A549 (cell line): ENCODE data around the gene WNT11. TPM values are rescaled to one million over a fixed set of nuclear protein-coding genes. Genes with fewer than 3 reads are reported as not detected.
A peak's percentile ranks its signal among the peaks of the same experiment; 100 is the strongest.

Experiments
- ATAC-seq, 2 experiments: fragments of 200-7000 bp in 1 of 2; fragments of >200 bp in 1 of 2; cut with Nextera tagmentation in 1 of 2; cut with Tn5 transposase in 1 of 2; 3 replicates each; pipeline versions ENCODE4 v1.8.0 to v1.9.1; 2018 to 2020; ENCODE audit warnings: mild to moderate bottlenecking in 1 of 2, moderate library complexity in 1 of 2
- CTCF ChIA-PET: fragments of 300-600 bp; sonication (Branson Sonifier 250); formaldehyde crosslinking; extraction: SDS; loops from one replicate; lab custom pipeline; 2021; ENCODE audit warnings: antibody characterized with exemption, inconsistent platforms; lab: Yijun Ruan, JAX
- POLR2A ChIA-PET: fragments of 350-600 bp; formaldehyde crosslinking; extraction: SDS; loops from one replicate; lab custom pipeline; 2021; ENCODE audit warnings: antibody characterized with exemption, inconsistent platforms; lab: Yijun Ruan, JAX
- DNase-seq, 2 experiments: peaks; one replicate each; pipeline versions ENCODE4 v3.0.0 to v3.0.0-alpha.2; 2011 to 2016; ENCODE audit warnings: low read depth in 1 of 2, low spot score in 1 of 2
- FAIRE-seq: peaks from 2 replicates; lab custom pipeline; 2011; peaks lifted over from hg19 to GRCh38; lab: Jason Lieb, UNC
- H3K27ac ChIP-seq, 2 experiments: fragments of >200 bp; sonication (Bioruptor Twin); formaldehyde crosslinking; 3 replicates each; pipeline ENCODE4 v1.5.1; 2016 to 2017
- H3K4me1 ChIP-seq: fragments of >200 bp; sonication (Bioruptor Twin); formaldehyde crosslinking; 3 replicates; pipeline ENCODE4 v1.6.1; 2016
- H3K4me2 ChIP-seq: fragments of >200 bp; sonication (Bioruptor Twin); formaldehyde crosslinking; 3 replicates; pipeline ENCODE4 v1.6.1; 2016
- H3K4me3 ChIP-seq: fragments of >200 bp; sonication (Bioruptor Twin); formaldehyde crosslinking; 3 replicates; pipeline ENCODE4 v1.5.1; 2016
- H3K9me3 ChIP-seq: fragments of >200 bp; sonication (Bioruptor Twin); formaldehyde crosslinking; 3 replicates; pipeline ENCODE4 v1.6.1; 2016
- ATOH8 ChIP-seq: fragments of 250-450 bp; sonication (Bioruptor Pico); IDR thresholded peaks from 2 replicates; pipeline ENCODE4 v1.5.0; 2020; ENCODE audit warnings: low read depth, mild to moderate bottlenecking, moderate library complexity
- BHLHE40 ChIP-seq: IDR thresholded peaks from 2 replicates; pipeline ENCODE4 v1.6.1; 2012; ENCODE audit warnings: low read depth, low read length, inconsistent platforms
- CBX2 ChIP-seq: fragments of 200-600 bp; sonication (generic); IDR thresholded peaks from 2 replicates; pipeline ENCODE4 v1.6.1; 2016; ENCODE audit warnings: low read depth, mild to moderate bottlenecking, borderline replicate concordance
- CEBPB ChIP-seq, 2 experiments: fragments of >200 bp in 1 of 2; sonication (Bioruptor Twin) in 1 of 2; formaldehyde crosslinking in 1 of 2; IDR thresholded peaks; 2 replicates each; pipeline ENCODE4 v1.6.1; 2012 to 2016
- CHD2 ChIP-seq: fragments of 150-350 bp; IDR thresholded peaks from 2 replicates; pipeline ENCODE4 v1.6.1; 2014; ENCODE audit warnings: low read length; ENCODE audit not compliant: partially characterized antibody
- E2F6 ChIP-seq: IDR thresholded peaks from 2 replicates; pipeline ENCODE4 v1.6.1; 2012; ENCODE audit warnings: low read depth, borderline replicate concordance
- EHMT2 ChIP-seq: fragments of 200-600 bp; sonication (generic); IDR thresholded peaks from 2 replicates; pipeline ENCODE4 v1.6.1; 2016; ENCODE audit warnings: antibody characterized with exemption, low read depth, mild to moderate bottlenecking, moderate library complexity
- EP300 ChIP-seq, 2 experiments: fragments of >200 bp; sonication (Bioruptor Twin); formaldehyde crosslinking; IDR thresholded peaks; 2 replicates in 1 of 2; 3 replicates in 1 of 2; pipeline ENCODE4 v1.6.1; 2016 to 2017
- ESRRA ChIP-seq: fragments of 150-350 bp; IDR thresholded peaks from 2 replicates; pipeline ENCODE4 v1.6.1; 2014; ENCODE audit warnings: mild to moderate bottlenecking, low read length, borderline replicate concordance
- FOSL2 ChIP-seq, 2 experiments: fragments of 450-650 bp in 1 of 2; fragments of >200 bp in 1 of 2; sonication (Bioruptor Twin) in 1 of 2; formaldehyde crosslinking; IDR thresholded peaks; 2 replicates each; pipeline versions ENCODE4 v1.5.0 to v1.6.1; 2016 to 2020; ENCODE audit warnings: mild to moderate bottlenecking in 1 of 2, moderate library complexity in 1 of 2
- FOXS1 ChIP-seq: fragments of 250-450 bp; sonication (Bioruptor Pico); IDR thresholded peaks from 2 replicates; pipeline ENCODE4 v1.5.0; 2020; ENCODE audit warnings: mild to moderate bottlenecking, moderate library complexity
- HMGXB4 ChIP-seq: fragments of 250-450 bp; sonication (Bioruptor Pico); IDR thresholded peaks from 2 replicates; pipeline ENCODE4 v1.5.0; 2021; ENCODE audit warnings: mild to moderate bottlenecking, moderate library complexity, borderline replicate concordance
- HOXB5 ChIP-seq: fragments of 250-450 bp; sonication (Bioruptor Pico); IDR thresholded peaks from 2 replicates; pipeline ENCODE4 v1.5.0; 2020; ENCODE audit warnings: mild to moderate bottlenecking, moderate library complexity
- JUN ChIP-seq, 2 experiments: fragments of >200 bp; sonication (Bioruptor Twin); formaldehyde crosslinking; IDR thresholded peaks; 2 replicates in 1 of 2; 3 replicates in 1 of 2; pipeline ENCODE4 v1.6.1; 2016 to 2017
- JUNB ChIP-seq: fragments of >200 bp; sonication (Bioruptor Twin); formaldehyde crosslinking; IDR thresholded peaks from 2 replicates; pipeline ENCODE4 v1.6.1; 2016
- KDM5A ChIP-seq: fragments of 200-600 bp; sonication (generic); IDR thresholded peaks from 2 replicates; pipeline ENCODE4 v1.6.1; 2016; ENCODE audit warnings: antibody characterized with exemption, mild to moderate bottlenecking
- MAFK ChIP-seq: fragments of 450-650 bp; IDR thresholded peaks from 2 replicates; pipeline ENCODE4 v1.6.1; 2014; ENCODE audit not compliant: partially characterized antibody
- MAX ChIP-seq: IDR thresholded peaks from 2 replicates; pipeline ENCODE4 v1.6.1; 2012
- MAZ ChIP-seq: fragments of 150-350 bp; IDR thresholded peaks from 2 replicates; pipeline ENCODE4 v1.6.1; 2014; ENCODE audit warnings: antibody characterized with exemption, low read depth, low read length, borderline replicate concordance
- MYC ChIP-seq: IDR thresholded peaks from 2 replicates; pipeline ENCODE4 v1.6.1; 2012; ENCODE audit warnings: mild to moderate bottlenecking, inconsistent platforms, low read length, improper control_type of control experiment, borderline replicate concordance
- NPAS2 ChIP-seq: fragments of 250-450 bp; sonication (Bioruptor Pico); IDR thresholded peaks from 2 replicates; pipeline ENCODE4 v1.8.0; 2022; ENCODE audit warnings: mild to moderate bottlenecking, moderate library complexity, borderline replicate concordance
- RAD21 ChIP-seq, 2 experiments: fragments of >200 bp in 1 of 2; sonication (Bioruptor Twin) in 1 of 2; formaldehyde crosslinking in 1 of 2; IDR thresholded peaks in 1 of 2; conservative IDR thresholded peaks in 1 of 2; 2 replicates in 1 of 2; 3 replicates in 1 of 2; pipeline ENCODE4 v1.6.1; 2012 to 2018; ENCODE audit warnings: inconsistent platforms in 1 of 2
- SMC3 ChIP-seq: fragments of >200 bp; sonication (Bioruptor Twin); formaldehyde crosslinking; IDR thresholded peaks from 3 replicates; pipeline ENCODE4 v1.6.1; 2018; ENCODE audit warnings: inconsistent platforms
- TP53 ChIP-seq: fragments of 250-450 bp; sonication (Bioruptor Pico); IDR thresholded peaks from 2 replicates; pipeline ENCODE4 v1.5.0; 2021; ENCODE audit warnings: mild to moderate bottlenecking, moderate library complexity
- ZC3H11A ChIP-seq: fragments of 450-650 bp; IDR thresholded peaks from 2 replicates; pipeline ENCODE4 v1.6.1; 2014; ENCODE audit warnings: antibody characterized with exemption, mild to moderate bottlenecking
- ZFP36 ChIP-seq: fragments of 450-650 bp; IDR thresholded peaks from 2 replicates; pipeline ENCODE4 v1.6.1; 2014; ENCODE audit warnings: borderline replicate concordance; ENCODE audit not compliant: partially characterized antibody
- ZNF302 ChIP-seq: fragments of 250-450 bp; sonication (Bioruptor Pico); IDR thresholded peaks from 2 replicates; pipeline ENCODE4 v1.9.0; 2021; ENCODE audit warnings: inconsistent platforms, mild to moderate bottlenecking, moderate library complexity
- WGBS: methylation state at CpG from one replicate; pipeline ENCODE4 v1.1.6; 2017; ENCODE audit errors: missing lambda C conversion rate; 5-methylcytosine and 5-hydroxymethylcytosine counted together
- polyA plus RNA-seq, 4 experiments: library from polyadenylated mRNA; depleted of rRNA in 3 of 4; stranded (reverse); fragments of >200 nt; fragmentation: RNase III in 1 of 4; extraction: RNeasy Plus Mini Kit Qiagen cat#74134 plus additional on column Dnase treatment in 1 of 4; gene quantifications; 2 replicates in 3 of 4; 3 replicates in 1 of 4; pipeline ENCODE4 v1.2.3, GENCODE V29; 2011 to 2017
- TF ChIP-seq, protein P1 (sequence below): fragments of >200 bp; sonication (Bioruptor Twin); formaldehyde crosslinking; IDR thresholded peaks from 3 replicates; pipeline ENCODE4 v1.6.1; 2016
- TF ChIP-seq, protein P2 (sequence below): fragments of >200 bp; sonication (Bioruptor Twin); formaldehyde crosslinking; IDR thresholded peaks from 3 replicates; pipeline ENCODE4 v1.5.1; 2016
- TF ChIP-seq, protein P3 (sequence below): fragments of 150-350 bp; IDR thresholded peaks from 2 replicates; pipeline ENCODE4 v1.6.1; 2014; ENCODE audit warnings: low read depth, mild to moderate bottlenecking, low read length

Gene WNT11
- polyA plus RNA-seq, 2 of the 4 experiments (the other 2 are of a cell fraction), result 0.36 to 0.57 TPM

DNA sequence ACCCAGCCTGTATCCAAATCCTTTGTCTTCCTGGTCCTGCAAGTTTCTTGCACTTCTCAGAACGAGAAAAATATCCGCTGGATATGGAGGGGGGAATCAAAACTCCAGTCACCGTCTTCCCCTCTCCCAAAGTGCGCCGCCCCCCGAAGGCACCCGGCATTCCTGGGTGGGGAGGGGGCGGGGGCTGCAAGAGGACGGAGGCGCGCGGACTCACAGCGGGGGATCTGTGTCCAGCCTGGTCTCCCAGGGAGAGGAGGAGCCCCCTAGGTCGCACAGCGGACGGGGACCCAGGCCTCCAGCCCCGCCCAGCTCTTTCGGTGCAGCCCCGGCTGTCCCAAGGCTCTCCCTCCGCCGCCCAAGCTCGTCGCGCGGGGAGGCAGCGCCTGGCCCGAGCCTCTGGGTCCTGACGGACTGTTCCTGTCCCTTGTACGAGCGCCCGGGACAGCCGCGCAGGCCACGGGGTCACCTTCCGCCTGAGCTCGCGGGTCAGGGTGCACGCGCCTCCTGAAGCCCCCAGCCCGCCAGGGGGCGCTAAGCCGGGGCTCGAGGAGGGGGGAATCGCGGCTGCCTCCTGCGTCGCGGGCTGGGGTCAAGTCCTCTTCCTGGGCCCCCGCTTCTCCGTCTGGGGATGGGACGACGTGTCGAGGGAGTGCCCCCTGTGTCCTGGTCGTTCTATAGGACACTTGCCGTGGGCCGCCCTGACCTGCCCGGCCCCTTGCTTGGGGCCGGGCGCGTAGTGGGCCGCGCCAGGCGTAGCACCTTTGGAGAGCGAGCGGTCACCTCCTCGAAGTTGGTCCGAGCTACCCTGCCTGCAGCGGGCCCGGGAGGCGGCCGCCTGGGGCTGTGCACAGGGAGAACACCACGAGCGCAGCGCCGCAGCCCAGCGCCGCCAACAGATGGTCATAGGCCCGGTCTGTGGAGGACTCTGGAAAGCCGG lies 2.4 kb upstream of the WNT11 start:
- peak overlapping the region; percentile 70 to 85 for H3K27ac ChIP-seq
- FAIRE-seq, result no peak
- peak; percentile 55 to 75 for ATAC-seq
- H3K9me3 ChIP-seq, result no peaks in the 10 kb centered on the region
- ChIA-PET POLR2A (interaction anchor here (0.6 to 2.0 kb wide), 3 partner anchors 10 to 110 kb away, joined by 4 to 11 read pairs (median 5); no protein-coding TSS in a partner anchor), CTCF (interaction anchor here (0.5 to 13.1 kb wide), 75 partner anchors 11 to 851 kb away, joined by 3 to 222 read pairs (median 5); no protein-coding TSS in a partner anchor)
- WGBS, result 10% methylated on average over 5 of the region's 79 CpGs
- peak overlapping the region; percentile 60 for H3K4me3 ChIP-seq
- H3K4me2 ChIP-seq, result peak overlapping the region; percentile 99
- H3K4me1 ChIP-seq, result 0 out of 3 replicates have a peak, but pooled peaks cover 9% of the 10 kb centered on the region
- DNase-seq, result peak; percentile 79 to 83
- TF ChIP-seq, protein P1, sequence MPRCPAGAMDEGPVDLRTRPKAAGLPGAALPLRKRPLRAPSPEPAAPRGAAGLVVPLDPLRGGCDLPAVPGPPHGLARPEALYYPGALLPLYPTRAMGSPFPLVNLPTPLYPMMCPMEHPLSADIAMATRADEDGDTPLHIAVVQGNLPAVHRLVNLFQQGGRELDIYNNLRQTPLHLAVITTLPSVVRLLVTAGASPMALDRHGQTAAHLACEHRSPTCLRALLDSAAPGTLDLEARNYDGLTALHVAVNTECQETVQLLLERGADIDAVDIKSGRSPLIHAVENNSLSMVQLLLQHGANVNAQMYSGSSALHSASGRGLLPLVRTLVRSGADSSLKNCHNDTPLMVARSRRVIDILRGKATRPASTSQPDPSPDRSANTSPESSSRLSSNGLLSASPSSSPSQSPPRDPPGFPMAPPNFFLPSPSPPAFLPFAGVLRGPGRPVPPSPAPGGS, result no peak
- TF ChIP-seq TP53 (CRISPR knock-in tag) (no peak), EP300 (IDR thresholded peaks at IDR 0.05) (no peak), EHMT2 (no peak), BHLHE40 (no peak), MAX (peak; percentile 93), CBX2 (no peak), KDM5A (no peak), MYC (peak; percentile 38; the same call in 1 of the 2 replicates), CEBPB (IDR thresholded peaks at IDR 0.05) (no peak), MAFK (no peak), SMC3 (peak; percentile 67), ZC3H11A (no peak), FOXS1 (CRISPR knock-in tag) (no peak), MAZ (0 out of 2 replicates have a peak, but pooled peaks have one; percentile 79), JUN (IDR thresholded peaks at IDR 0.05) (peak in 1 of 2 experiments; percentile 66; a peak in 1 of 5 replicates), HMGXB4 (peak; percentile 48; the same call in 1 of the 2 replicates), CHD2 (no peak), ZFP36 (no peak), HOXB5 (CRISPR knock-in tag) (0 out of 2 replicates have a peak, but pooled peaks have one; percentile 27), E2F6 (peak; percentile 74), NPAS2 (CRISPR knock-in tag) (no peak), ATOH8 (CRISPR knock-in tag) (0 out of 2 replicates have a peak, but pooled peaks have one; percentile 40), ZNF302 (CRISPR knock-in tag) (no peak), JUNB (no peak), FOSL2 (IDR thresholded peaks at IDR 0.05) (no peak), FOSL2 (CRISPR knock-in tag; IDR thresholded peaks at IDR 0.05) (no peak), RAD21 (conservative IDR thresholded peaks at IDR 0.05 in 1 of 2, IDR thresholded peaks at IDR 0.05 in 1 of 2) (peak in 1 of 2 experiments; percentile 42; a peak in 2 of 5 replicates), ESRRA (peak; percentile 88)
- TF ChIP-seq, protein P2, sequence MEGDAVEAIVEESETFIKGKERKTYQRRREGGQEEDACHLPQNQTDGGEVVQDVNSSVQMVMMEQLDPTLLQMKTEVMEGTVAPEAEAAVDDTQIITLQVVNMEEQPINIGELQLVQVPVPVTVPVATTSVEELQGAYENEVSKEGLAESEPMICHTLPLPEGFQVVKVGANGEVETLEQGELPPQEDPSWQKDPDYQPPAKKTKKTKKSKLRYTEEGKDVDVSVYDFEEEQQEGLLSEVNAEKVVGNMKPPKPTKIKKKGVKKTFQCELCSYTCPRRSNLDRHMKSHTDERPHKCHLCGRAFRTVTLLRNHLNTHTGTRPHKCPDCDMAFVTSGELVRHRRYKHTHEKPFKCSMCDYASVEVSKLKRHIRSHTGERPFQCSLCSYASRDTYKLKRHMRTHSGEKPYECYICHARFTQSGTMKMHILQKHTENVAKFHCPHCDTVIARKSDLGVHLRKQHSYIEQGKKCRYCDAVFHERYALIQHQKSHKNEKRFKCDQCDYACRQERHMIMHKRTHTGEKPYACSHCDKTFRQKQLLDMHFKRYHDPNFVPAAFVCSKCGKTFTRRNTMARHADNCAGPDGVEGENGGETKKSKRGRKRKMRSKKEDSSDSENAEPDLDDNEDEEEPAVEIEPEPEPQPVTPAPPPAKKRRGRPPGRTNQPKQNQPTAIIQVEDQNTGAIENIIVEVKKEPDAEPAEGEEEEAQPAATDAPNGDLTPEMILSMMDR, result peak; percentile 88
- TF ChIP-seq, protein P3, sequence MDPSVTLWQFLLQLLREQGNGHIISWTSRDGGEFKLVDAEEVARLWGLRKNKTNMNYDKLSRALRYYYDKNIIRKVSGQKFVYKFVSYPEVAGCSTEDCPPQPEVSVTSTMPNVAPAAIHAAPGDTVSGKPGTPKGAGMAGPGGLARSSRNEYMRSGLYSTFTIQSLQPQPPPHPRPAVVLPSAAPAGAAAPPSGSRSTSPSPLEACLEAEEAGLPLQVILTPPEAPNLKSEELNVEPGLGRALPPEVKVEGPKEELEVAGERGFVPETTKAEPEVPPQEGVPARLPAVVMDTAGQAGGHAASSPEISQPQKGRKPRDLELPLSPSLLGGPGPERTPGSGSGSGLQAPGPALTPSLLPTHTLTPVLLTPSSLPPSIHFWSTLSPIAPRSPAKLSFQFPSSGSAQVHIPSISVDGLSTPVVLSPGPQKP, result no peak
